Calu3 (cell line): Measurements from ENCODE around the gene ACACA. TPM values are rescaled to one million over a fixed set of nuclear protein-coding genes. Genes with fewer than 3 reads are reported as not detected.

Source experiments
- BruUV-seq: library from RNA; stranded (reverse); fragments of 400-500 nt; replicated peaks from 2 replicates; lab custom pipeline; 2021; lab: Mats Ljungman, UMichigan
- CTCF ChIA-PET: fragments of 300-600 bp; sonication (Branson Sonifier 250); formaldehyde crosslinking; loops from one replicate; lab custom pipeline; 2022; ENCODE audit warnings: antibody characterized with exemption; lab: Charles Lee
- DNase-seq: peaks from one replicate; pipeline ENCODE4 v3.0.0; 2022
- H3K27ac Mint-ChIP-seq: one replicate; pipeline ENCODE4 v1.8.0; 2022; ENCODE audit warnings: mixed read lengths; ENCODE audit not compliant: unreplicated experiment
- H3K27me3 Mint-ChIP-seq: one replicate; pipeline ENCODE4 v1.8.0; 2022; ENCODE audit warnings: mixed read lengths; ENCODE audit not compliant: unreplicated experiment
- H3K36me3 Mint-ChIP-seq: one replicate; pipeline ENCODE4 v1.8.0; 2022; ENCODE audit warnings: mild to moderate bottlenecking, moderate library complexity, mixed read lengths; ENCODE audit not compliant: insufficient read depth, unreplicated experiment
- H3K4me1 Mint-ChIP-seq: one replicate; pipeline ENCODE4 v1.8.0; 2022; ENCODE audit warnings: mild to moderate bottlenecking, low read depth, mixed read lengths; ENCODE audit not compliant: unreplicated experiment
- H3K4me3 Mint-ChIP-seq: one replicate; pipeline ENCODE4 v1.8.0; 2022; ENCODE audit warnings: mild to moderate bottlenecking, low read depth, moderate library complexity, mixed read lengths; ENCODE audit not compliant: unreplicated experiment
- H3K9me3 Mint-ChIP-seq: one replicate; pipeline ENCODE4 v1.8.0; 2022; ENCODE audit warnings: low read depth, mixed read lengths; ENCODE audit not compliant: unreplicated experiment
- intact Hi-C: fragments of 100-400 bp; cut with micrococcal nuclease; formaldehyde crosslinking; loops from one replicate; pipeline ENCODE4 v1.10.0; 2022; ENCODE audit not compliant: unreplicated experiment
- total RNA-seq: library from RNA; stranded (reverse); gene quantifications from 2 replicates; pipeline ENCODE4 v1.2.3, GENCODE V29; 2022
- TF ChIP-seq, protein P1 (sequence below): fragments of 200-600 bp; IDR thresholded peaks from one replicate; pipeline ENCODE4 v1.8.0; 2022; ENCODE audit warnings: antibody characterized with exemption; ENCODE audit not compliant: unreplicated experiment

ACACA gene
- total RNA-seq, 1 experiment from 2014 or later = 392 TPM

DNA sequence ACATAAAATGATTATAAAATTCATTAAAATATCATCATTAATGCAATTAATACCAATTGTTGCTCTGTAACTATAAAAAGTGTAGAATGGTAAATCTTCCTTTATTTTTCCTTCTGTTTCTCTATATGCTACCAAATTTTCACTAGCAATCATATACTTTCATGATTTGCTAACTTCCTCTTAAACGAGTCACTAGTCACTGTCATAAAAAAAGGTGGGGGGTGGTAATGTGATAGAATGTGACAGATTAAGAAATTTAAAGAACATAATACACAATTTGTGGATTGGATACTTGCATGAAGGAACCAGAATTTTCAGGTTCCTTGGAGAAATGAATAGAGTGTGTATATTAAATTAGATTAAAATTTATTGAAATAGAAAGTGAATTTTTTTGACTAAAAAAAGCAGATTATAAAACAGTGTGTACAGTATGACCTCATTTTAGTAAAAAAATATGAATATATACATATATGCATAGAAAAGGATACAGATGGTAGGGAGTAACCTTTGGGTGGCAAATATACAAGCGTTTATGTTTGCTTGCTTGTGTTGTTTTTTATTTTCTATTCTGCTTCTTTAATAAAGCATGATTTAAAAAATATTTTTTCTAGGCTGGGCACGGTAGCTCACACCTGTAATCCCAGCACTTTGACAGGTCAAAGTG is 87.6 kb downstream of the ACACA start:
- Mint-ChIP-seq H3K4me3 (no peak overlapping the region), H3K36me3 (peaks cover 36% of the 10 kb centered on the region), H3K4me1 (no peaks in the 10 kb centered on the region), H3K27me3 (no peaks in the 10 kb centered on the region), H3K27ac (no peak overlapping the region), H3K9me3 (no peaks in the 10 kb centered on the region)
- TF ChIP-seq, protein P1, sequence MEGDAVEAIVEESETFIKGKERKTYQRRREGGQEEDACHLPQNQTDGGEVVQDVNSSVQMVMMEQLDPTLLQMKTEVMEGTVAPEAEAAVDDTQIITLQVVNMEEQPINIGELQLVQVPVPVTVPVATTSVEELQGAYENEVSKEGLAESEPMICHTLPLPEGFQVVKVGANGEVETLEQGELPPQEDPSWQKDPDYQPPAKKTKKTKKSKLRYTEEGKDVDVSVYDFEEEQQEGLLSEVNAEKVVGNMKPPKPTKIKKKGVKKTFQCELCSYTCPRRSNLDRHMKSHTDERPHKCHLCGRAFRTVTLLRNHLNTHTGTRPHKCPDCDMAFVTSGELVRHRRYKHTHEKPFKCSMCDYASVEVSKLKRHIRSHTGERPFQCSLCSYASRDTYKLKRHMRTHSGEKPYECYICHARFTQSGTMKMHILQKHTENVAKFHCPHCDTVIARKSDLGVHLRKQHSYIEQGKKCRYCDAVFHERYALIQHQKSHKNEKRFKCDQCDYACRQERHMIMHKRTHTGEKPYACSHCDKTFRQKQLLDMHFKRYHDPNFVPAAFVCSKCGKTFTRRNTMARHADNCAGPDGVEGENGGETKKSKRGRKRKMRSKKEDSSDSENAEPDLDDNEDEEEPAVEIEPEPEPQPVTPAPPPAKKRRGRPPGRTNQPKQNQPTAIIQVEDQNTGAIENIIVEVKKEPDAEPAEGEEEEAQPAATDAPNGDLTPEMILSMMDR = no peak
- no peak for DNase-seq
- intact Hi-C loops = no loop called here
- no TSS peak for BruUV-seq
- CTCF ChIA-PET = no interaction called here

DNA sequence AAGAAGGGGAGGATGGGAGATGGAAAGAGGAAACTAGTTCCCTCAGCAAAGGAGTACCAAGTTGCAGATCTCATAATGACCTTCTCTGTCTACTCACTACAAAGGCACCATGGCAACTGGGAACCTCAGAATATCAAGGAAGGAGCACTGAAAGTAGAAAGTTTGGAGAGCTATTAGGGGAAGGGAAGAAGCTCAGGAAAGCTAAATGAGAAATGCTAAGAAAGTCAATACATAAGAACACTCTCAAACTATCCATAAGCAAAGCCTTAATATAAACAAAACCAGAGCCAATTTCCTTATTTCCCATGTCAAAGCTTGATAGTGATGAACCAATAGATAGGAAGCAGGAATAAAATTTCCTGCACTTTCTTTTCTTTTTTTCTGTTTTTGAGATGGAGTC is 88.8 kb downstream of the ACACA start:
- Mint-ChIP-seq H3K9me3 (no peaks in the 10 kb centered on the region), H3K27ac (no peak overlapping the region), H3K27me3 (no peaks in the 10 kb centered on the region), H3K36me3 (peaks cover 32% of the 10 kb centered on the region), H3K4me1 (no peaks in the 10 kb centered on the region), H3K4me3 (no peak overlapping the region)
- intact Hi-C loops = no loop called here
- CTCF ChIA-PET = interaction anchor here (0.6 to 1.6 kb wide), 3 partner anchors 13 to 80 kb away, joined by 3 to 5 read pairs (median 4); no protein-coding TSS in a partner anchor
- TF ChIP-seq, protein P1 = no peak
- DNase-seq = no peak
- no TSS peak for BruUV-seq

DNA sequence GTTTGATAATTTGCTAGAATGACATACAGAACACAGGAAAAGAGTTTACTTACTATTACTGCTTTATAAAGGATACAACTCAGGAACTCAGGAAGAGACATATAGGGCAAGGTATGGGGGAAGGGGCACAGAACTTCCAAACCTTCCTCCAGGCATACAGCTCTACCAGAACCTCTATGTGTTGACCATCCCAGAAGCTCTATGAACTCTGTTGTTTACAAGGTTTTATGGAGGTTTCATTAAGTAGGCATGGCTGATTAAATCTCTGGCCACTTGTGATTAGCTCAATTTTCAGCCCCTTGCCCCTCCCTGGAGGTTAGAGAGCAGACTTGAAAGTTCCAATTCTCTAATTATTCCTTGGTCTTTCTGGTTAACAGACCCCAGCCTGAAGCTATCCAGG is 91.0 kb downstream of the ACACA start:
- no TSS peak for BruUV-seq
- CTCF ChIA-PET = interaction anchor here (0.5 to 1.5 kb wide), 3 partner anchors 11 to 206 kb away, joined by 3 to 4 read pairs (median 3); no protein-coding TSS in a partner anchor
- Mint-ChIP-seq H3K4me1 (peaks cover 14% of the 10 kb centered on the region), H3K4me3 (no peak overlapping the region), H3K36me3 (peaks cover 26% of the 10 kb centered on the region), H3K27me3 (no peaks in the 10 kb centered on the region), H3K27ac (no peak overlapping the region), H3K9me3 (no peaks in the 10 kb centered on the region)
- TF ChIP-seq, protein P1 = no peak
- DNase-seq = no peak
- intact Hi-C loops = no loop called here

DNA sequence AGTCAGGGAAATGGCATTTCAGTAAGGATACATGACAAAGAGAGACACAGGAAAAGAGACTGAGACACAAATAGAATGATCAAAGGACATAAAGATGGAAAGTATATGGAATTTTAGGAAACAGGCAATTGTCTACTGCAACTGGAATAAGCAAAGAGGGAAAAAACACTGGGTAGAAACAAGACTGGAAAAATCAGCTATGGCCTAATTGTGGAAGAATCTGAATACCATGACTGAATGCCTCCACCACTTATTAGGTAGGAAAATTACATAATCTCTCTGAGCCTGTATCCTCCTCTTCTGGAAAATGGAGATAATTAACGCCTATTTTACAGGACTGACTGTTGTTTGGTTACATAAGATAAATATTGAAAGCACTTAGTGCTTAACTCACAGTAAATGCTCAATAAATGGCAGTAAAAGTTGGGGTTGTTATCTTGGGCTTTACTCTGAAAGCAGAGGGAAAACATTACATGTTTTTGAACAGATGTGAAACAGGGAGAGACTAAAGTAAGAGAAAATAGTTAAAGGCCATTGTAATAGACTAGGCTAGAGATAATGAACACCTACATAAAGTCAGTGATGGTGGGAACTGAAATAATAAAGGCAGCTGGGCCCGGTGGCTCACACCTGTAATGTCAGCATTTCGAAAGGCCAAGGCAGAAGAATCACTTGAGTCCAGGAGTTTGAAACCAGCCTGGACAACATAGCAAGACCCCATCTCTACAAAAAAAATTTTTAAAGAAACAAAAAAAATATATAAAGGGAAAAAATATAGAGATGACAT is 94.3 kb downstream of the ACACA start:
- no TSS peak for BruUV-seq
- H3K9me3 Mint-ChIP-seq = no peaks in the 10 kb centered on the region
- DNase-seq = no peak
- H3K27ac Mint-ChIP-seq = peak overlapping the region; percentile 1
- peaks cover 24% of the 10 kb centered on the region for H3K36me3 Mint-ChIP-seq
- TF ChIP-seq, protein P1 = no peak
- H3K27me3 Mint-ChIP-seq = no peaks in the 10 kb centered on the region
- intact Hi-C loops = no loop called here
- H3K4me1 Mint-ChIP-seq = peaks cover 14% of the 10 kb centered on the region
- CTCF ChIA-PET = interaction anchor here (0.8 to 1.3 kb wide), 2 partner anchors 17 to 61 kb away, joined by 3 read pairs; no protein-coding TSS in a partner anchor
- no peak overlapping the region for H3K4me3 Mint-ChIP-seq
